HG03039 (cell line): ENCODE data around the gene KRTAP11-1.

ENCODE experiments used
- ATAC-seq: cut with Tn5 transposase; IDR thresholded peaks from one replicate; pipeline ENCODE4 v1.9.1; 2021; ENCODE audit warnings: mild to moderate bottlenecking, moderate library complexity; ENCODE audit not compliant: unreplicated experiment

Gene KRTAP11-1, protein sequence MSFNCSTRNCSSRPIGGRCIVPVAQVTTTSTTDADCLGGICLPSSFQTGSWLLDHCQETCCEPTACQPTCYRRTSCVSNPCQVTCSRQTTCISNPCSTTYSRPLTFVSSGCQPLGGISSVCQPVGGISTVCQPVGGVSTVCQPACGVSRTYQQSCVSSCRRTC

DNA sequence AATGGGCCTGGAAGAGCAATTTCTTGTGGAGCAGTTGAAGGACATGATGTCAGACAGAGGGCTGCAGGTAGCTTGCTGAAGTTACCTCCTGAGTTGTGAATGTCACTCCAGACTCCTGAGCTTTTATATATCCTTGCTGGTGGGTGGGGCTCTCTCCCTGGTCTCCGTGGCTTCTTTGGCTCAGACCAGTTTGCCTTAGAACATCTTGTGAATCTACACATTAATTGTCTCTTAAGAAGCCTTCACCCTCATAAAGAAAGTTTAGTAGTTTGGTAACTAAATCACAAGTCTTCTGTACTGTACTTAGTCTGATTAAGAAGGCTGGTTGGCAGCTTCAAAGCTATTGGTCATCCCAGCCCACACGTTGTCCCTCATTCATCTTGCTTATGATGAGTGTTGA is at the start of gene KRTAP11-1:
Gene KRTAP11-1 (minus strand): TSS at position 101 of the 400 bp plus-strand sequence. CDS start 56 bp downstream, at position 45.
- ATAC-seq = no peak

DNA sequence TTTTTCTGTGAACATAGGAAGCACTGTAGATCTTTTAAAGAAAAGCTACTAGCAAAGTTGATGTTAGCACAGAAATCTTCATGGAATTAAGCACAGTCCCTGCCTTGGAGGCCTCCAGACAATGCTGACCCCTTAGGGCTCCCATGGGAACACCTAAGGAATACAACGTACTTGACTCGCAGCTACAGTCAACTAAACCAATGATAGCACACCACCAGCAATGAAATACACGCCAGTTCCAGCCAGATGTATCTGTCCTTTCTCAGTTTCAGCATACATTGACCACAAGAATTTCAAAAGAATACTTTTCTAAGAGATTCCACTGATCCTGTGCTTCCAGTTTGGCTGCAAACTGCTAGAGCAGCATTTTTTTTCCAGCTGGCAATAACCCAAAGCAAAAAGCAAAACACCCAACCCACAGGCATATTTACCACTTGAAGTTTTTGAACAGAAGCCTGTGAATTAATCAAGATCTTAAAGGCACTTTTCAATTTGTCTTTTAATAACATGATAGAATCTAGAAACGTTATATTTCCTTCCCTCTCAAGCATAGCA is 42.8 kb upstream of the KRTAP11-1 start:
- no peak for ATAC-seq

DNA sequence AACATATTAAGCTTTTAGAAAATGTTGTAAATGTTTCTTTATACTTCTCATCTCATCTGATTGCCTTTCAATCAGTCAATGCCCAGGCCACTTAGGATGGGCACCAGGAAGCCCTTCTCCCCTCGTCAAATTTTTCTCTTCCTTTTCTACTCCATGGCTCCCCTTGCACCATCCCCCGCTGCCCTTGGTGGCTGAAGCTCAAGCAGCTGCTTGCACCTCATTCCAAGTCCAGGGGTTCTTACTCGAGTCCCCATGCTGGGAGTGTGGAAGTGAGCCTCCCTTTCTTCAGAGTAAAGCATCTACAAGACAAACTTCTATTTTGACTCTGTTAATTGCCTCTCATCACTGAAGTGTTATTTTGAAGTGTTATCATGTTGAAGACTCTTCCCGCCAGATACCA is 39.7 kb upstream of the KRTAP11-1 start:
- no peak for ATAC-seq

DNA sequence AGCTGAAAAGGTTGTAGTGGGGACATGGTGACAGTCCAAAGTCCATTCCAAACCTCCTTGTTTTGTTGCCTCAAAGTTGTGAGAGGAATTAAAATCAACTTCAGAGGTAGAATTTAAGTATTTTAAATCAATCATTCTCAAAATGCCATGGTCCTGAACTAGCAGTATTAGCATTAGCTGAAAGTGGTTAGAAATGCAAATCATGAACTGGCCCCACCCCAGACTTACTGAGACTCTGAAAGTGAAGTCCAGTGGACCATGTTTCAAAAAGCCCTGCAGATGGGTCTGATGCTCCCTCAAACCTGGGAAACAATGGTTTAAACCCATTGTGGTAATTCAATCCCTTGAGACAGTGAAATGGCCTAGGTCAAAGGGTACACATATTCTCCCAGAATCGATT is 36.2 kb upstream of the KRTAP11-1 start:
- no peak for ATAC-seq

DNA sequence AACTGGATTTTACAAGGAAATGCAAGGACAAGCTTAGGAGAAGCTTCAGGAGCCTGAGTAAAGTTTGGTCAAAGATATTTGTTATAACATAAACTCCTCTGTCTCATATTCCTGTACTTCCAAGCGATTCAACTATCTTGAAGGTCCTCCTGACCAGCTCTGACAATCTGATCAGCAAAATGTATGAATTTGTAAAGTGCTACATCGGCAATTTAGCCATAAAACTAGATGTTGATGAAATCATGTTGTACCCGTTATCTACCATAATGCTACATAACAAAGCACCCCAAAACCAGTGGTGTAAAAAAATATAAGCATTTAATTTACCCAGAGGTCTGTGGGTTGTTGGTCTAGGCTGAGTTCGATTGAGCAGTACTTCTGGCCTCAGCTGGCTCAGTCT is 19.5 kb upstream of the KRTAP11-1 start:
- ATAC-seq = no peak

DNA sequence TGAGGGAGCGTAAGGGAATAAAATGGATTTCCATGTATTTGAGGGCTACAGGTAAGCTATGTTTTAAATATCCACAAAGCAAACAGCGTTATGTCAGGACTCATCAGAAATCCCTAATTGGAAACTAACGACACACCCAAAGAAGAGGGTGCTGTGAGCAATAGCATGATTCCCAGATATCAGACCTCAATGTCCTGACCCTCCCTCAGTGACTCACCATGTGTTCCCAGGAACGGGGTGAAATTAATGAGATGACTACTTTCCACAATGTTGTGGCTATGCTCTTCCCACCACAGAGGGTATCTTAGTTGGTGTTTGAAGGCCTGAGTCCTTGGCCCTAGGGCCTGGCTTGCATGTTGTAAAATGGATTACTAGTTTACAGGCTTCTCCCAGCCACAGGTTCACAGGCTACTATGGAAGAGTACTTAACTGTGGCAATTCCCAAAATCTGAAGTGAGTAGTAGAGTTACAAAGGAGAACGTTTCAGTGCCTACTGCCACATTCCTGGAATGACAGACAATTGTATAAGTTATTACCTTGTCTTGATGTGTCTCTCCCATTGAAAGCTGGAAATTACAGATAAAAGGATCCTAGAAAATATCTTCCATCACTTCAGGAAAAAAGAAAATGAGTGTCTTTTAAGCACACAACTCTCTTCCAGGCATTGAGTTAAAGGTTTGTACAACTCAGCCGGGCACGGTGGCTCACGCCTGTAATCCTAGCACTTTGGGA is 1.7 kb upstream of the KRTAP11-1 start:
- ATAC-seq = no peak

DNA sequence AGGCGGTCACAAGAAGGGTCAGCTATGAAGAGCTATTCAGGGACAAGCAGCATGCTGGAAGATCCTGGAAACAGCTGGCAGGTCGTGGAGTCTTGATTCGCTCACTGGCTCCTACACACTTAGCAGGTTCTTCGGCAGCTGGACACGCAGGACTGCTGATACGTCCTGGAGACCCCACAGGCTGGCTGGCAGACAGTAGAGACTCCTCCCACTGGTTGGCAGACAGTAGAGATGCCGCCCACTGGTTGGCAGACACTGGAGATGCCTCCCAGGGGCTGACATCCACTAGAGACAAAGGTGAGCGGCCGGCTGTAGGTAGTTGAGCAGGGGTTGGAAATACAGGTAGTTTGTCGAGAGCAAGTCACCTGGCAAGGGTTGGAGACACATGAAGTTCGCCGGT is 466 bp downstream of the KRTAP11-1 start:
- ATAC-seq = no peak

DNA sequence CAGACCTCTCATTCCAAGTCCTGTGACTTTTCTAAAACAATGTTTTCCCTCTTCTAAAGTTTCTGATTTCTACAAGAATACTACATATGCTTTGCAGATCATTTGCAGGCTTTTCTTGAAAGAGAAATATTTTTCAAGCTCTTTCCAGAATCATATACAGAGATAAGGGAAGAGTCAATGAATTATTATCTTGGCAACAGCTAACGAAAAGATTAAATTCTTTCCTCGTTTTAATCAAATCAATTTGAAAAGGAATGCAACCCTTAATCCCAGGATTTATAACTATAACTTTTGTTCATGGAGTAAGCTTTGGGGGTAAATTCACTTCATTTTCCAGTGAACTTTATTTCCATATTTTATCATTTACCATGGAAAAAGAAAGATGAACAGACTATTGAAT is 6.9 kb downstream of the KRTAP11-1 start:
- ATAC-seq = no peak

DNA sequence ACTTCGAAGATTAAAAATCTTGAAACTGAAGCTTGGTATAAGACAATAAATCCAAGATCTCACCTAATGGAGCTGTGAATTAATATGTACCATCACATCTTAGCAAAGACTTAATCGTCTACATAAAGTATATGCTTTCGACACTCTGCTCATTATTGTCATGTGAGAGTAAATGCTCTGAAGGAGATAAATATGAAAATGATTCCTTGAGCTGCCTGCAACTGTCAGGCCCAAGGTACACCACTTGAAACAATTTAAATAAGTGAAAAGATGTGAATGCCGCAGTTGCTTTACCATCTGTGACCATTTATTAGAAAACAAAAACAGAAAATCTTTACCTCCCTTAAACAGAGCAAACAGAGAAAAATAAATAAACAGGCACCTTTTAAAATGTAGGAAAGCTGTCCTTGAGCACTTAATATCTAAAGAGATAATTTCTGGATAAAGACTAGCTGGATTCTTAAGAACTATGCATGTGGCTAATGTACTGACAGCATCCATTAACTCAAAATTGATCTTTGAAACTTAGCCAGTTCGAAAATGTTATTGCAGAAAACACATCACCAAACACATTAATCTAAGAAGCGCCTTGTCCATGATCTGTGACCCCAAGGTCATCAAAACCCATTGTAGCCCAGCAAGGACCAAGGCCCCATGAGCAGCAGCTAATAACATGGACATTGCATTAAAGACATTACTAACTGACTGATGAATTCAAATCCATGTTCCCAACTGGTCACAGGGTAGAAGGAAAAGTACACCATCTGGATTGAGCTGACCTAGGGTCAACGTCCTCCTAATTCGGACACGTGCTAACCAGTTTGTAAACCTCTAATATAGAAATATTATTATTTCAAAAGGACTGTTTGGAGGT is 33.5 kb downstream of the KRTAP11-1 start:
- ATAC-seq = no peak

DNA sequence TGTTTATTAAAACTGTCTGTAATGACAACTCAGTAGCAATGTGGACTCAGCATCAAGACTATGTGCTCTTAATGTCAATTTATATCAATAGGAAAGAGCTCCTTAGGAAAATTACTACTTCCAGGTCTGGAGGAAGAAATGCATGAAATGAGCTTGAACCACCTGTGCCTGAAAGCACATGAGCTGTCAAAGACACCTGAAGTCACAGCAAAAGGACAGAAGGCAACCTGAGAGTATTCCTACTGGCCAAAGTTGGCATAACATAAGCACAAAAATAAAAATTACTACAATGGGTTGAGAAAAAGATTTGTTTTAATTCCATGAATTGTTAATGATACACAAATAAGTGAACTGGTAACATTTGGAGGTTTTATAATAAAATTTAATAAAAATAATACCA is 38.4 kb downstream of the KRTAP11-1 start:
- no peak for ATAC-seq

DNA sequence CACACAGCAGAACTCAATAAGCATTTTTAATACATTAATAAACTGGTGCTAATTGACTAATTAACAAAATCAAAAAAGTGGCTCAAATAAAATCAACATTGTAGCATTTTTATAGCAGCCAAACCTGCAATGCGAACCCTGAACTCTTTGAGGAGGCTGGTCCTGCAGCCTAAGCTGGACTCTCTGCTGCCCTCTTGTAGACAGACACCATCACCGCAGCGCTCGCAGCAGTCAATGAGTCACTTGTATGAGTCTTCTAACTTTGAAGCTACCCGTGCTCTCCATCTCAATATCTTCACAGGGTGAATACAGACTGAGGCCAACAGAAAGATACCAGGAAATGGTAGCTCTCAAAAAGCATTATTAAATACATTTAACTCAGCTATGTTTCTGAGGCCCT is 42.1 kb downstream of the KRTAP11-1 start:
- no peak for ATAC-seq

DNA sequence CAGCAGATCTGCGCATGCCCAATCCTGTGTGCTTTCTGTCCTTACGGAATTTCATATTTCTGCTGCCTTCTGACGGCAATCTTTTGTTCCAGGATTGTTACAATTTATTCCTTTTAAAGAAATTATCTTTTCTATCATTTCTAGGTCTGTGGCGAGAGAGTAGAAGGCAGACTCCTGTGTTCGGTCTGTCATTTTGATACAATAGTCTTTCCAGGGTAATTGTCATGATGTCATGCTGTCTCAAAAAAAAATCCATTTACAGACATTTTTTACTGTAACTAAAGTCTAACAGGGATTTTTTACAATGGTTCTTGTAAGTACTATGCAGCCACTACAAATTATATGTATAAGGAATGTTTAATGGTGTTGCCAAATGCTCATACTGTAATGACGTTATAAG is 42.8 kb downstream of the KRTAP11-1 start:
- ATAC-seq = no peak

DNA sequence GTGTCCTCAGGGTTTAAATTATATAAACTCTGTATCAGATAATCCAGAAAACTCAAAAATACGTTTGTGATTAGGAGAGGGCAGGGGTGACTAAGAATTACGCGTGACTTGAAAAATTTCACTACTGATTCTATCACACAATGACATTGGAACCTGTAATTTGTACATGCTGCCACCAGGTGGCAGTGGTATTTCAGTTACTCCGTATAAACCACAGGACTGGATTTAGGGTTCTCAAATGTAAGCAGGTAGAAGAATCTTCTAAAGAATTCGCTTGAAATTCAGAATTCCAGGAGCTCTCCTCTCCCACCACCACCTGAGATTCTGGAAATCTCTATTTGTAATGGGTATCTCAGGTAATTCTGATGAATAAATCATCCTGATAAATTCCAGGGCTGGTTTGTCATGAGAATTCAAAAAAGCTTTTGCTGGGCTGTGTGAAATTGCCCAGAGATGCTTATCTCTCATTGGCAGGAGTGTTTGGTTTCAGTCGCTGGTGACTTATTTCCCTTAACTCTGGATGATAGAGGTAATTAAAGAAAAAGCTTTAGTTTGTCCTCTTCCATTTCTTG is 50.1 kb downstream of the KRTAP11-1 start:
- no peak for ATAC-seq
